ENCODE results near the gene ISLR.

- TF ChIP-seq KLF16 (IDR thresholded peaks at IDR 0.05): no peak
- TF ChIP-seq, protein P1, sequence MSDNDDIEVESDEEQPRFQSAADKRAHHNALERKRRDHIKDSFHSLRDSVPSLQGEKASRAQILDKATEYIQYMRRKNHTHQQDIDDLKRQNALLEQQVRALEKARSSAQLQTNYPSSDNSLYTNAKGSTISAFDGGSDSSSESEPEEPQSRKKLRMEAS (CRISPR knock-in tag; IDR thresholded peaks at IDR 0.05): no peak
- TF ChIP-seq FOXJ3 (CRISPR knock-in tag; IDR thresholded peaks at IDR 0.05): no peak
- no peak for TF ChIP-seq FOXP1 (CRISPR knock-in tag; IDR thresholded peaks at IDR 0.05)
- TF ChIP-seq FOXM1 (IDR thresholded peaks at IDR 0.05; ENCODE audit: low read depth): no peak
- no peak for TF ChIP-seq FOXM1 (CRISPR knock-in tag; IDR thresholded peaks at IDR 0.05; ENCODE audit: low read depth)
- TF ChIP-seq EP300 (IDR thresholded peaks at IDR 0.05; ENCODE audit: low read length): no peak
- TF ChIP-seq WHSC1 (IDR thresholded peaks at IDR 0.05; ENCODE audit: low read length): no peak
- no peak for TF ChIP-seq POLR2A (conservative IDR thresholded peaks at IDR 0.05)
- TF ChIP-seq MEIS2 (IDR thresholded peaks at IDR 0.05; ENCODE audit: partially characterized antibody): no peak
Measured at GRCh38 chr15:74141591-74141990, 31.9 kb upstream of the ISLR start.
